Measurements from ENCODE around the gene CCDC197. TPM values are rescaled to one million over a fixed set of nuclear protein-coding genes. Genes with fewer than 3 reads are reported as not detected.

Gene CCDC197
- total RNA-seq, 1 donor from 2014 or later, result 1.2 TPM

- Histone ChIP-seq H3K4me3 (no peak overlapping the region), H3K9me3 (replicated peaks) (no peaks in the 10 kb centered on the region), H3K4me1 (peaks cover 69% of the 10 kb centered on the region), H3K36me3 (peaks cover 80% of the 10 kb centered on the region), H3K27ac (replicated peaks) (peak overlapping the region; percentile 75), H3K27me3 (ENCODE audit: low read depth) (no peaks in the 10 kb centered on the region)
- intact Hi-C loops (cut with micrococcal nuclease), result no loop called here
- TF ChIP-seq CTCF (IDR thresholded peaks at IDR 0.05; ENCODE audit: borderline replicate concordance), result peak; percentile 20
- DNase-seq, result no peak
These were observed 43.8 kb upstream of the CCDC197 start for GRCh38 chr14:93953263-93953662.

GRCh38 chr14:93953739-93954515 lies 43.2 kb upstream of the CCDC197 start:
- Histone ChIP-seq H3K27ac (replicated peaks) (peak overlapping the region; percentile 75), H3K4me1 (peaks cover 72% of the 10 kb centered on the region), H3K27me3 (ENCODE audit: low read depth) (no peaks in the 10 kb centered on the region), H3K36me3 (peaks cover 80% of the 10 kb centered on the region), H3K9me3 (replicated peaks) (no peaks in the 10 kb centered on the region), H3K4me3 (no peak overlapping the region)
- DNase-seq, result no peak
- intact Hi-C loops (cut with micrococcal nuclease), result no loop called here
- TF ChIP-seq CTCF (IDR thresholded peaks at IDR 0.05; ENCODE audit: borderline replicate concordance), result no peak

GRCh38 chr14:93954516-93954830 lies 42.6 kb upstream of the CCDC197 start:
- Histone ChIP-seq H3K9me3 (replicated peaks) (no peaks in the 10 kb centered on the region), H3K36me3 (peaks cover 80% of the 10 kb centered on the region), H3K27me3 (ENCODE audit: low read depth) (no peaks in the 10 kb centered on the region), H3K4me1 (peaks cover 77% of the 10 kb centered on the region), H3K27ac (replicated peaks) (peak overlapping the region; percentile 75), H3K4me3 (no peak overlapping the region)
- no peak for DNase-seq
- no peak for TF ChIP-seq CTCF (IDR thresholded peaks at IDR 0.05; ENCODE audit: borderline replicate concordance)
- intact Hi-C loops (cut with micrococcal nuclease), result no loop called here

- DNase-seq, result no peak
- no peaks in the 10 kb centered on the region for H3K27me3 ChIP-seq (ENCODE audit: low read depth)
- peaks cover 84% of the 10 kb centered on the region for H3K4me1 ChIP-seq
- TF ChIP-seq CTCF (IDR thresholded peaks at IDR 0.05; ENCODE audit: borderline replicate concordance), result no peak
- peak overlapping the region; percentile 11 for H3K4me3 ChIP-seq
- peak overlapping the region; percentile 75 for H3K27ac ChIP-seq (replicated peaks)
- intact Hi-C loops (cut with micrococcal nuclease), result no loop called here
- H3K9me3 ChIP-seq (replicated peaks), result no peaks in the 10 kb centered on the region
- H3K36me3 ChIP-seq, result peaks cover 80% of the 10 kb centered on the region
These were observed 41.9 kb upstream of the CCDC197 start for GRCh38 chr14:93954900-93955849.

- DNase-seq, result no peak
- H3K27ac ChIP-seq (replicated peaks), result peak overlapping the region; percentile 75
- H3K4me3 ChIP-seq, result peak overlapping the region; percentile 37
- H3K4me1 ChIP-seq, result peaks cover 92% of the 10 kb centered on the region
- peaks cover 75% of the 10 kb centered on the region for H3K36me3 ChIP-seq
- no peaks in the 10 kb centered on the region for H3K27me3 ChIP-seq (ENCODE audit: low read depth)
- intact Hi-C loops (cut with micrococcal nuclease), result no loop called here
- no peaks in the 10 kb centered on the region for H3K9me3 ChIP-seq (replicated peaks)
- no peak for TF ChIP-seq CTCF (IDR thresholded peaks at IDR 0.05; ENCODE audit: borderline replicate concordance)
These were observed 41.1 kb upstream of the CCDC197 start for GRCh38 chr14:93955850-93956481.

Data from left ventricle myocardium inferior (tissue), 1 donor.